Muscle layer of colon (tissue), 2 donors: Measurements from ENCODE around the gene DEGS2.

Experiments used
- H3K27ac ChIP-seq: one replicate; pipeline ENCODE4 v1.7.0; 2013; ENCODE audit warnings: low read depth, mild to moderate bottlenecking, low read length, moderate library complexity
- H3K27me3 ChIP-seq, 2 donors: one replicate each; pipeline ENCODE4 v1.7.0; 2013; ENCODE audit warnings: low read length in 2 of 2, mild to moderate bottlenecking in 2 of 2; ENCODE audit not compliant: insufficient read depth in 2 of 2, control insufficient read depth in 1 of 2
- H3K36me3 ChIP-seq: one replicate; pipeline ENCODE4 v1.7.0; 2013; ENCODE audit warnings: mild to moderate bottlenecking, low read length; ENCODE audit not compliant: insufficient read depth
- H3K4me1 ChIP-seq: one replicate; pipeline ENCODE4 v1.7.0; 2013; ENCODE audit warnings: mild to moderate bottlenecking, low read length; ENCODE audit not compliant: insufficient read depth
- H3K4me3 ChIP-seq, 2 donors: one replicate each; pipeline ENCODE4 v1.7.0; 2013; ENCODE audit warnings: low read length in 2 of 2, low read depth in 1 of 2, mild to moderate bottlenecking in 1 of 2, moderate library complexity in 1 of 2
- H3K9ac ChIP-seq: one replicate; pipeline ENCODE4 v1.7.0; 2013; ENCODE audit warnings: low read length
- H3K9me3 ChIP-seq: one replicate; pipeline ENCODE4 v1.7.0; 2013; ENCODE audit warnings: mild to moderate bottlenecking, low read length
- donor health status: abdominal sarcoma.
- donor health status: Adenocarcinoma of cecum.

Gene DEGS2

GRCh38 chr14:100123618-100124017 lies 35.8 kb downstream of the DEGS2 start:
- Histone ChIP-seq H3K36me3 (peaks cover 26% of the 10 kb centered on the region), H3K27ac (no peak overlapping the region), H3K4me3 (no peak overlapping the region), H3K9ac (no peak overlapping the region), H3K27me3 (no peaks in the 10 kb centered on the region), H3K9me3 (no peaks in the 10 kb centered on the region), H3K4me1 (no peaks in the 10 kb centered on the region)

GRCh38 chr14:100122481-100123223 lies 36.8 kb downstream of the DEGS2 start:
- Histone ChIP-seq H3K4me1 (no peaks in the 10 kb centered on the region), H3K27ac (no peak overlapping the region), H3K27me3 (no peaks in the 10 kb centered on the region), H3K4me3 (no peak overlapping the region), H3K9me3 (no peaks in the 10 kb centered on the region), H3K9ac (no peak overlapping the region), H3K36me3 (peaks cover 20% of the 10 kb centered on the region)

GRCh38 chr14:100121643-100122480 lies 37.6 kb downstream of the DEGS2 start:
- Histone ChIP-seq H3K27me3 (no peaks in the 10 kb centered on the region), H3K9ac (no peak overlapping the region), H3K36me3 (peaks cover 13% of the 10 kb centered on the region), H3K4me3 (no peak overlapping the region), H3K4me1 (no peaks in the 10 kb centered on the region), H3K27ac (no peak overlapping the region), H3K9me3 (no peaks in the 10 kb centered on the region)

- no peak overlapping the region for H3K9ac ChIP-seq
Measured at GRCh38 chr14:100120522-100121269, 38.7 kb downstream of the DEGS2 start.

GRCh38 chr14:100119251-100119650 lies 40.2 kb downstream of the DEGS2 start:
- Histone ChIP-seq H3K4me3 (no peak overlapping the region), H3K9me3 (no peaks in the 10 kb centered on the region), H3K9ac (no peak overlapping the region), H3K36me3 (peaks cover 7% of the 10 kb centered on the region), H3K27ac (no peak overlapping the region), H3K27me3 (no peaks in the 10 kb centered on the region), H3K4me1 (no peaks in the 10 kb centered on the region)

More at GRCh38 chr14:100120522-100121269, 38.7 kb downstream of the DEGS2 start:
- Histone ChIP-seq H3K4me1 (no peaks in the 10 kb centered on the region), H3K27me3 (no peaks in the 10 kb centered on the region), H3K36me3 (peaks cover 10% of the 10 kb centered on the region), H3K9me3 (no peaks in the 10 kb centered on the region), H3K27ac (no peak overlapping the region), H3K4me3 (no peak overlapping the region)

GRCh38 chr14:100118396-100119011 lies 40.9 kb downstream of the DEGS2 start:
- no peaks in the 10 kb centered on the region for H3K27me3 ChIP-seq
- no peaks in the 10 kb centered on the region for H3K36me3 ChIP-seq
- no peak overlapping the region for H3K27ac ChIP-seq
- no peak overlapping the region for H3K4me3 ChIP-seq
- H3K9me3 ChIP-seq, result no peaks in the 10 kb centered on the region
- H3K4me1 ChIP-seq, result no peaks in the 10 kb centered on the region
- H3K9ac ChIP-seq, result no peak overlapping the region

DNA sequence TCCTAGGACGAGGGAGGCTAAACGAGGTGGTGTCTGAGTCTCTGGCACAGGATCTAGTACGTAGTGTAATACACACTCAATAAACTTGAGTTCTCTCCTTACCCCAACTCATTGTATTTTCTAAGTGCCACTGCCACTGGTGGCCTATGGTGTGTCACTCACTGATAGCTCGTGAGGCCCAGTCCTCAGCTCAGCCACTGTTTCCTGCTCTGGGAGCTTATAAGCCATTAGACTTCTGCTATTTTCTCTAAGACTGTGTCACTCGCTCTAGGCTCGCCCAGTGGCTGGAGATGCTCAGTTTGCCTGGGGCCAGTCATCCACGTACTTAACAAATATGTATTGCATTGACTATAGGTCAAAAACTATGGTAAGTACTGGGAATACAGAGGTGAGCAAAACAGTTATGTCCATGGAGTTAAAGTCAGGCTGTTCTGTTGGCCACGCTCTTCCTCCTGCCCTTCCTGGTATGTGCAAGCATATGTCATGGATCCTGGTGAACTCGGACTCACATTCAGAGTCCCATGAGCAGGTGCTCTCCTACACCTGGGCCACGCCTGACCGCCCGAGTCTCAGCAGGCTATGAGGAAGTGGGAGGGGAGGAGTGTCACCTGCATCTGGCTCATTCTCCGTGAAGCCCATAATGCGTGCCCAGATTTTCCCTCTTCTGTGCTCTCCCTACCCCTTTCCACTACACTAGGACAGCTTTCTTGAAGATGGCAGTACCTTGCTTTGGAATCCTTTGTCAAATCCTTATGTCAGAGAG lies 41.6 kb downstream of the DEGS2 start:
- H3K4me3 ChIP-seq, result no peak overlapping the region

GRCh38 chr14:100117026-100117425 lies 42.4 kb downstream of the DEGS2 start:
- Histone ChIP-seq H3K9ac (no peak overlapping the region), H3K9me3 (no peaks in the 10 kb centered on the region), H3K27ac (no peak overlapping the region), H3K36me3 (no peaks in the 10 kb centered on the region), H3K4me1 (no peaks in the 10 kb centered on the region), H3K4me3 (no peak overlapping the region), H3K27me3 (no peaks in the 10 kb centered on the region)

More for the DNA sequence above, 41.6 kb downstream of the DEGS2 start:
- H3K27me3 ChIP-seq, result no peaks in the 10 kb centered on the region
- no peaks in the 10 kb centered on the region for H3K4me1 ChIP-seq
- H3K9me3 ChIP-seq, result no peaks in the 10 kb centered on the region
- H3K36me3 ChIP-seq, result no peaks in the 10 kb centered on the region
- no peak overlapping the region for H3K9ac ChIP-seq
- H3K27ac ChIP-seq, result no peak overlapping the region

DNA sequence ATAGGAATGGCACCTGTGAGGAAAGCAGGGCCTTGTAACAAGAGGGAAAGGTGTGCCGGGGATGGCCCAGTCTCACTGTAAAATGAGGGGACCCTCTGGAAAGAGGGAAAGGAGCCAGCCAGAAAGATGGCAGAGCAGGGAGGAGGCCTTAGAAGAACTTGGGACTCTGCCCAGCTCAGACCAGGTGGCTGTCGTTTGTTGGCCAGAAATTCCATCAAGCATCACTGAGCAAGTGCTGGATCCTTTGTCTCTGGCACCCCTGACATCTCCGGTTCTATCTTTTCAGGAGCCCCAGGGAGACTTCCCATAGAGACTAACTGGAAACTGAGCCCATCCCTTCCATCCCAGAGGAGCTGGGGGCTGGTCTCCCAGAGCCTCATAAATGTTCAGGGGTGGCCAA lies 43.3 kb downstream of the DEGS2 start:
- Histone ChIP-seq H3K9me3 (no peaks in the 10 kb centered on the region), H3K4me3 (no peak overlapping the region), H3K9ac (no peak overlapping the region), H3K27ac (no peak overlapping the region), H3K36me3 (no peaks in the 10 kb centered on the region), H3K4me1 (no peaks in the 10 kb centered on the region), H3K27me3 (no peaks in the 10 kb centered on the region)

DNA sequence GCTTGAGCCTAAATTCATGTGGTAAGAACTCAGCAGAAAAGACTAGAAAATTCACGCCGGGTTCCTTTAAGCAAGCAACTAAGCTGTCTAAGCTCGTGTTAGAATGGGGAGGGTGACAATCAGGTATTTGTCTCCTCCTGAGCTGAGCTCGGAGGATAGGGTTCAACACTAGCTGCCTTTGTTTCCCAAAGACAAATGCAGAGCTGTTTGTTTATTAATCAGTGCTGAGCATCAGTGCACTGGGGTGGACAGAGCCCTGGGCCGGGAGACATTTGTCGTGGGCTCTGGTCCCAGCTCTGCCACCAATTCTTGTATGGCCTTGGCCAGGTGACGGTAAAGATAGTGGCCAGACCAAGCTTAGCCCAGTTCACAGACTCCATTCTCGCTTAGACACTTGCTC lies 43.7 kb downstream of the DEGS2 start:
- no peaks in the 10 kb centered on the region for H3K9me3 ChIP-seq
- no peak overlapping the region for H3K9ac ChIP-seq
- H3K4me3 ChIP-seq, result no peak overlapping the region
- no peaks in the 10 kb centered on the region for H3K36me3 ChIP-seq
- H3K27ac ChIP-seq, result no peak overlapping the region
- no peaks in the 10 kb centered on the region for H3K27me3 ChIP-seq
- no peaks in the 10 kb centered on the region for H3K4me1 ChIP-seq
